HCT116 (cell line): ENCODE results near the gene MAGEB5. TPM values are rescaled to one million over a fixed set of nuclear protein-coding genes. Genes with fewer than 3 reads are reported as not detected.

Experiments
- ATAC-seq: fragments of 200-7000 bp; cut with Tn5 transposase; 2 replicates; pipeline ENCODE4 v1.9.1; 2020; ENCODE audit warnings: mild to moderate bottlenecking, moderate library complexity
- BruUV-seq: library from RNA; stranded (reverse); fragments of 400-500 nt; replicated peaks from 2 replicates; lab custom pipeline; 2021; lab: Mats Ljungman, UMichigan
- CTCF ChIA-PET: fragments of 300-600 bp; sonication (Branson Sonifier 250); formaldehyde crosslinking; loops from one replicate; lab custom pipeline; 2021; ENCODE audit warnings: antibody characterized with exemption; lab: Charles Lee
- POLR2A ChIA-PET: fragments of 300-600, 350-600 bp; sonication (Branson Sonifier 250); formaldehyde crosslinking; loops from one replicate; lab custom pipeline; 2021; ENCODE audit warnings: antibody characterized with exemption; lab: Charles Lee
- RAD21 ChIA-PET, 2 experiments: fragments of 300-600 bp; sonication (Branson Sonifier 250); formaldehyde crosslinking; loops; one replicate each; lab custom pipeline; 2023; ENCODE audit warnings: low total read pairs in 2 of 2; ENCODE audit not compliant: uncharacterized antibody in 2 of 2, unreplicated experiment in 2 of 2, low non-redundant PET in 1 of 2; lab: Charles Lee
- DNase-seq: peaks from one replicate; pipeline ENCODE4 v3.0.0-alpha.2; 2010; ENCODE audit warnings: low read depth, low spot score
- H2AFZ ChIP-seq: fragments of 200-600 bp; shearing (Covaris generic), sonication (generic); 2 replicates; pipeline ENCODE4 v1.6.1; 2017; ENCODE audit warnings: low read depth, mixed run types, mixed read lengths, antibody characterized with exemption, low read length; ENCODE audit not compliant: poor library complexity, severe bottlenecking
- H3K27ac ChIP-seq: 2 replicates; pipeline ENCODE4 v1.5.1; 2012; ENCODE audit warnings: low read depth, low read length
- H3K27me3 ChIP-seq: fragments of 200-600 bp; sonication (generic); 2 replicates; pipeline ENCODE4 v1.6.1; 2016; ENCODE audit warnings: mixed run types, low read length, mixed read lengths; ENCODE audit not compliant: insufficient read depth
- H3K36me3 ChIP-seq, 2 experiments: fragments of 200-500 bp in 1 of 2; fragments of 200-600 bp in 1 of 2; sonication (Bioruptor generic) in 1 of 2; sonication (generic) in 1 of 2; 2 replicates each; pipeline versions ENCODE4 v1.5.1 to v1.6.1; 2014 to 2016; ENCODE audit warnings: low read length in 2 of 2, inconsistent platforms in 1 of 2, mixed read lengths in 1 of 2, mixed run types in 1 of 2; ENCODE audit not compliant: insufficient read depth in 2 of 2, control insufficient read depth in 1 of 2
- H3K4me1 ChIP-seq, 2 experiments: fragments of 200-600 bp in 1 of 2; sonication (generic) in 1 of 2; 2 replicates each; pipeline versions ENCODE4 v1.5.1 to v1.6.1; 2012 to 2017; ENCODE audit warnings: low read length in 2 of 2, inconsistent platforms in 1 of 2, mild to moderate bottlenecking in 1 of 2, mixed read lengths in 1 of 2, mixed run types in 1 of 2, moderate library complexity in 1 of 2; ENCODE audit not compliant: insufficient read depth in 2 of 2, control insufficient read depth in 1 of 2
- H3K4me2 ChIP-seq: fragments of 200-600 bp; sonication (generic); 2 replicates; pipeline ENCODE4 v1.6.1; 2017; ENCODE audit warnings: mixed run types, low read length, mixed read lengths
- H3K4me3 ChIP-seq, 2 experiments: fragments of 200-600 bp in 1 of 2; sonication (generic) in 1 of 2; replicated peaks in 1 of 2; 2 replicates each; pipeline ENCODE4 v1.5.1; 2011 to 2016; ENCODE audit warnings: low read length in 2 of 2, control low read depth in 1 of 2, low read depth in 1 of 2, mild to moderate bottlenecking in 1 of 2, mixed read lengths in 1 of 2, mixed run types in 1 of 2
- H3K79me2 ChIP-seq: fragments of 200-600 bp; sonication (generic); 2 replicates; pipeline ENCODE4 v1.6.1; 2017; ENCODE audit warnings: mild to moderate bottlenecking, mixed run types, low read length, moderate library complexity, mixed read lengths; ENCODE audit not compliant: insufficient read depth
- H3K9ac ChIP-seq: fragments of 200-600 bp; sonication (generic); 2 replicates; pipeline ENCODE4 v1.6.1; 2016; ENCODE audit warnings: low read length, mixed read lengths
- H3K9me2 ChIP-seq: fragments of 200-600 bp; sonication (generic), shearing (Covaris generic); 2 replicates; pipeline ENCODE4 v1.6.1; 2017; ENCODE audit warnings: mixed run types, mild to moderate bottlenecking, moderate library complexity; ENCODE audit not compliant: insufficient read depth
- H3K9me3 ChIP-seq, 2 experiments: fragments of 200-500 bp in 1 of 2; fragments of 200-600 bp in 1 of 2; sonication (Bioruptor generic) in 1 of 2; sonication (generic) in 1 of 2; 2 replicates each; pipeline ENCODE4 v1.6.1; 2014 to 2017; ENCODE audit warnings: low read length in 2 of 2, mixed read lengths in 2 of 2, inconsistent platforms in 1 of 2, low read depth in 1 of 2, mild to moderate bottlenecking in 1 of 2, mixed run types in 1 of 2, moderate library complexity in 1 of 2; ENCODE audit not compliant: control insufficient read depth in 1 of 2, insufficient read depth in 1 of 2
- H4K20me1 ChIP-seq: fragments of 200-600 bp; sonication (generic), shearing (Covaris generic); 2 replicates; pipeline ENCODE4 v1.6.1; 2017; ENCODE audit warnings: mixed run types, mild to moderate bottlenecking, moderate library complexity; ENCODE audit not compliant: insufficient read depth
- CBX3 ChIP-seq: IDR thresholded peaks from 2 replicates; pipeline ENCODE4 v1.6.1; 2012; ENCODE audit warnings: low read depth
- ELF1 ChIP-seq: IDR thresholded peaks from 2 replicates; pipeline ENCODE4 v1.6.1; 2012; ENCODE audit warnings: low read depth, borderline replicate concordance
- EZH2 ChIP-seq: fragments of 200-600 bp; sonication (generic); IDR thresholded peaks from 2 replicates; pipeline ENCODE4 v1.6.1; 2017; ENCODE audit warnings: antibody characterized with exemption, mixed run types
- EZH2phosphoT487 ChIP-seq: fragments of 200-600 bp; IDR thresholded peaks from 2 replicates; pipeline ENCODE4 v1.6.1; 2018; ENCODE audit warnings: antibody characterized with exemption, borderline replicate concordance
- FOSL1 ChIP-seq: IDR thresholded peaks from 2 replicates; pipeline ENCODE4 v1.6.1; 2012; ENCODE audit warnings: low read depth
- JUND ChIP-seq: IDR thresholded peaks from 2 replicates; pipeline ENCODE4 v1.6.1; 2012
- YY1 ChIP-seq: IDR thresholded peaks from 2 replicates; pipeline ENCODE4 v1.6.1; 2011; ENCODE audit warnings: low read length, low read depth, moderate library complexity, mild to moderate bottlenecking; ENCODE audit not compliant: insufficient replicate concordance; ENCODE audit errors: extremely low read depth
- ZFX ChIP-seq: fragments of 450-650 bp; IDR thresholded peaks from 2 replicates; pipeline ENCODE4 v1.6.1; 2017
- ZNF274 ChIP-seq: fragments of 200-500 bp; sonication (Bioruptor generic); IDR thresholded peaks from 2 replicates; pipeline ENCODE4 v1.6.1; 2014; ENCODE audit warnings: mild to moderate bottlenecking, low read depth, low read length, inconsistent platforms
- intact Hi-C: fragments of 100-400 bp; cut with micrococcal nuclease; formaldehyde crosslinking; loops from 2 replicates; pipeline ENCODE4 v1.10.0; 2022
- total RNA-seq: library from RNA; stranded (reverse); gene quantifications from one replicate; pipeline ENCODE4 v1.2.1, GENCODE V29; 2021; ENCODE audit not compliant: unreplicated experiment
- TF ChIP-seq, protein P1 (sequence below), 3 experiments: fragments of 200-600 bp in 1 of 3; sonication (generic) in 1 of 3; IDR thresholded peaks in 2 of 3; conservative IDR thresholded peaks in 1 of 3; 2 replicates each; pipeline ENCODE4 v1.5.1; 2012 to 2017; ENCODE audit warnings: low read depth in 2 of 3, low read length in 2 of 3, antibody characterized with exemption in 1 of 3, borderline replicate concordance in 1 of 3, control low read depth in 1 of 3, mild to moderate bottlenecking in 1 of 3, mixed read lengths in 1 of 3, mixed run types in 1 of 3, moderate library complexity in 1 of 3; ENCODE audit not compliant: insufficient read depth in 1 of 3
- TF ChIP-seq, protein P2 (sequence below): IDR thresholded peaks from 2 replicates; pipeline ENCODE4 v1.6.1; 2011; ENCODE audit warnings: mild to moderate bottlenecking, low read length, moderate library complexity; ENCODE audit not compliant: insufficient replicate concordance; ENCODE audit errors: extremely low read depth
- TF ChIP-seq, protein P3 (sequence below): IDR thresholded peaks from 2 replicates; pipeline ENCODE4 v1.6.1; 2012
- TF ChIP-seq, protein P4 (sequence below): IDR thresholded peaks from 2 replicates; pipeline ENCODE4 v1.6.1; 2012; ENCODE audit warnings: low read depth

Gene MAGEB5
- total RNA-seq, 1 experiment from 2014 or later = not detected

DNA sequence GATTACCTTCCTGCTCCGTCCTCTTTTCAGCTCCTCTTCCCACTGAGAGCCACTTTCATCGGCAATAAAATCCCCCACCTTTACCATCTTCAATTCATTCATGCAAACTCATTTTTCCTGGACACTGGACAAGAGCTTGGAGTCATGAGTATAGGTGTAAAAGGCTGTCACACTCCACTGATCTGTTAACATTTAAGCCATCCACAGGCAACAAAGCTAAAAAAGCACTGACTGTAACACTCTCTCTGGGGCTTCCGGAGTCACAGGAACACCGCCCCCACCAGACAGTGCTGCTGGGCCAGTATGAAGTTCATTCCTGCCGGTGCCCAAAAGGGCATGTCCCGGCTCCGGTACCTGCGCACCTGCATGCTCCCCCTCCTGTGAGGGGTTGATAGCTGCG is 38.5 kb downstream of the MAGEB5 start:
- H3K27me3 ChIP-seq = no peaks in the 10 kb centered on the region
- ChIA-PET RAD21 (no interaction called here), POLR2A (no interaction called here), CTCF (no interaction called here)
- no peak for TF ChIP-seq JUND
- no peak for TF ChIP-seq YY1
- TF ChIP-seq, protein P1, sequence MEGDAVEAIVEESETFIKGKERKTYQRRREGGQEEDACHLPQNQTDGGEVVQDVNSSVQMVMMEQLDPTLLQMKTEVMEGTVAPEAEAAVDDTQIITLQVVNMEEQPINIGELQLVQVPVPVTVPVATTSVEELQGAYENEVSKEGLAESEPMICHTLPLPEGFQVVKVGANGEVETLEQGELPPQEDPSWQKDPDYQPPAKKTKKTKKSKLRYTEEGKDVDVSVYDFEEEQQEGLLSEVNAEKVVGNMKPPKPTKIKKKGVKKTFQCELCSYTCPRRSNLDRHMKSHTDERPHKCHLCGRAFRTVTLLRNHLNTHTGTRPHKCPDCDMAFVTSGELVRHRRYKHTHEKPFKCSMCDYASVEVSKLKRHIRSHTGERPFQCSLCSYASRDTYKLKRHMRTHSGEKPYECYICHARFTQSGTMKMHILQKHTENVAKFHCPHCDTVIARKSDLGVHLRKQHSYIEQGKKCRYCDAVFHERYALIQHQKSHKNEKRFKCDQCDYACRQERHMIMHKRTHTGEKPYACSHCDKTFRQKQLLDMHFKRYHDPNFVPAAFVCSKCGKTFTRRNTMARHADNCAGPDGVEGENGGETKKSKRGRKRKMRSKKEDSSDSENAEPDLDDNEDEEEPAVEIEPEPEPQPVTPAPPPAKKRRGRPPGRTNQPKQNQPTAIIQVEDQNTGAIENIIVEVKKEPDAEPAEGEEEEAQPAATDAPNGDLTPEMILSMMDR (IDR thresholded peaks at IDR 0.05 in 2 of 3, conservative IDR thresholded peaks at IDR 0.05 in 1 of 3; ENCODE audit: borderline replicate concordance in 1 of 3, insufficient read depth in 1 of 3, low read depth in 2 of 3, low read length in 2 of 3) = no peak
- no peak for TF ChIP-seq CBX3
- no peak for TF ChIP-seq ELF1
- TF ChIP-seq, protein P2, sequence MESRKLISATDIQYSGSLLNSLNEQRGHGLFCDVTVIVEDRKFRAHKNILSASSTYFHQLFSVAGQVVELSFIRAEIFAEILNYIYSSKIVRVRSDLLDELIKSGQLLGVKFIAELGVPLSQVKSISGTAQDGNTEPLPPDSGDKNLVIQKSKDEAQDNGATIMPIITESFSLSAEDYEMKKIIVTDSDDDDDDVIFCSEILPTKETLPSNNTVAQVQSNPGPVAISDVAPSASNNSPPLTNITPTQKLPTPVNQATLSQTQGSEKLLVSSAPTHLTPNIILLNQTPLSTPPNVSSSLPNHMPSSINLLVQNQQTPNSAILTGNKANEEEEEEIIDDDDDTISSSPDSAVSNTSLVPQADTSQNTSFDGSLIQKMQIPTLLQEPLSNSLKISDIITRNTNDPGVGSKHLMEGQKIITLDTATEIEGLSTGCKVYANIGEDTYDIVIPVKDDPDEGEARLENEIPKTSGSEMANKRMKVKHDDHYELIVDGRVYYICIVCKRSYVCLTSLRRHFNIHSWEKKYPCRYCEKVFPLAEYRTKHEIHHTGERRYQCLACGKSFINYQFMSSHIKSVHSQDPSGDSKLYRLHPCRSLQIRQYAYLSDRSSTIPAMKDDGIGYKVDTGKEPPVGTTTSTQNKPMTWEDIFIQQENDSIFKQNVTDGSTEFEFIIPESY = no peak
- TF ChIP-seq, protein P3, sequence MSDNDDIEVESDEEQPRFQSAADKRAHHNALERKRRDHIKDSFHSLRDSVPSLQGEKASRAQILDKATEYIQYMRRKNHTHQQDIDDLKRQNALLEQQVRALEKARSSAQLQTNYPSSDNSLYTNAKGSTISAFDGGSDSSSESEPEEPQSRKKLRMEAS = no peak
- TF ChIP-seq ZNF274 = no peak
- TF ChIP-seq EZH2 = no peak
- no peak for TF ChIP-seq EZH2phosphoT487
- no peak for TF ChIP-seq FOSL1
- no peak for TF ChIP-seq ZFX
- TF ChIP-seq, protein P4, sequence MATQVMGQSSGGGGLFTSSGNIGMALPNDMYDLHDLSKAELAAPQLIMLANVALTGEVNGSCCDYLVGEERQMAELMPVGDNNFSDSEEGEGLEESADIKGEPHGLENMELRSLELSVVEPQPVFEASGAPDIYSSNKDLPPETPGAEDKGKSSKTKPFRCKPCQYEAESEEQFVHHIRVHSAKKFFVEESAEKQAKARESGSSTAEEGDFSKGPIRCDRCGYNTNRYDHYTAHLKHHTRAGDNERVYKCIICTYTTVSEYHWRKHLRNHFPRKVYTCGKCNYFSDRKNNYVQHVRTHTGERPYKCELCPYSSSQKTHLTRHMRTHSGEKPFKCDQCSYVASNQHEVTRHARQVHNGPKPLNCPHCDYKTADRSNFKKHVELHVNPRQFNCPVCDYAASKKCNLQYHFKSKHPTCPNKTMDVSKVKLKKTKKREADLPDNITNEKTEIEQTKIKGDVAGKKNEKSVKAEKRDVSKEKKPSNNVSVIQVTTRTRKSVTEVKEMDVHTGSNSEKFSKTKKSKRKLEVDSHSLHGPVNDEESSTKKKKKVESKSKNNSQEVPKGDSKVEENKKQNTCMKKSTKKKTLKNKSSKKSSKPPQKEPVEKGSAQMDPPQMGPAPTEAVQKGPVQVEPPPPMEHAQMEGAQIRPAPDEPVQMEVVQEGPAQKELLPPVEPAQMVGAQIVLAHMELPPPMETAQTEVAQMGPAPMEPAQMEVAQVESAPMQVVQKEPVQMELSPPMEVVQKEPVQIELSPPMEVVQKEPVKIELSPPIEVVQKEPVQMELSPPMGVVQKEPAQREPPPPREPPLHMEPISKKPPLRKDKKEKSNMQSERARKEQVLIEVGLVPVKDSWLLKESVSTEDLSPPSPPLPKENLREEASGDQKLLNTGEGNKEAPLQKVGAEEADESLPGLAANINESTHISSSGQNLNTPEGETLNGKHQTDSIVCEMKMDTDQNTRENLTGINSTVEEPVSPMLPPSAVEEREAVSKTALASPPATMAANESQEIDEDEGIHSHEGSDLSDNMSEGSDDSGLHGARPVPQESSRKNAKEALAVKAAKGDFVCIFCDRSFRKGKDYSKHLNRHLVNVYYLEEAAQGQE = no peak
- no peaks in the 10 kb centered on the region for H3K9me3 ChIP-seq
- BruUV-seq = no TSS peak
- H3K27ac ChIP-seq = no peak overlapping the region
- no peaks in the 10 kb centered on the region for H3K4me1 ChIP-seq
- H2AFZ ChIP-seq = no peak overlapping the region
- DNase-seq (no peak), ATAC-seq (no peak)
- H3K9me2 ChIP-seq = no peaks in the 10 kb centered on the region
- intact Hi-C loops = no loop called here
- H4K20me1 ChIP-seq = no peaks in the 10 kb centered on the region
- no peak overlapping the region for H3K9ac ChIP-seq
- H3K36me3 ChIP-seq = no peaks in the 10 kb centered on the region
- H3K79me2 ChIP-seq = no peaks in the 10 kb centered on the region
- H3K4me2 ChIP-seq = no peak overlapping the region
- H3K4me3 ChIP-seq = no peak overlapping the region
